Measurements from ENCODE around the gene TCHH. TPM values are rescaled to one million over a fixed set of nuclear protein-coding genes. Genes with fewer than 3 reads are reported as not detected.
"Not testable (repeated sequence)": the region's sequence is repeated elsewhere in the genome, so short reads cannot be mapped to it uniquely, and the experiment has no call there.

The TCHH gene
- polyA plus RNA-seq, 1 experiment, result not detected

GRCh38 chr1:152089014-152089674 lies 26.1 kb downstream of the TCHH start, which contains the start of gene TCHHL1:
Gene TCHHL1, minus strand, starts transcription at chr1:152089064. Its CDS starts 921 bp downstream, at chr1:152088143.
- Histone ChIP-seq H3K27me3 (ENCODE audit: control insufficient read depth, insufficient read depth, low read length) (no peaks in the 10 kb centered on the region; the same call in 1 of the 2 replicates), H3K4me3 (ENCODE audit: low read depth, low read length) (no peak within 1 kb of the TSS), H3K36me3 (ENCODE audit: control insufficient read depth, insufficient read depth, low read length) (no peaks in the 10 kb centered on the region)
- DNase-seq (ENCODE audit: low read depth), result no peak
- POLR2A ChIA-PET, result no interaction called here
- TF ChIP-seq CTCF (IDR thresholded peaks at IDR 0.05; ENCODE audit: insufficient read depth, low read depth, low read length), result no peak
- CTCF ChIA-PET, result no interaction called here

GRCh38 chr1:152086760-152087159 lies 28.5 kb downstream of the TCHH start:
- CTCF ChIA-PET, result interaction anchor here (0.9 to 1.3 kb wide), 2 partner anchors 15 to 34 kb away, joined by 3 read pairs; no protein-coding TSS in a partner anchor
- Histone ChIP-seq H3K36me3 (ENCODE audit: control insufficient read depth, insufficient read depth, low read length) (no peaks in the 10 kb centered on the region), H3K27me3 (ENCODE audit: control insufficient read depth, insufficient read depth, low read length) (no peaks in the 10 kb centered on the region; the same call in 1 of the 2 replicates), H3K4me3 (ENCODE audit: low read depth, low read length) (no peak overlapping the region)
- POLR2A ChIA-PET, result no interaction called here
- DNase-seq (ENCODE audit: low read depth), result no peak
- TF ChIP-seq CTCF (IDR thresholded peaks at IDR 0.05; ENCODE audit: insufficient read depth, low read depth, low read length), result no peak

GRCh38 chr1:152084853-152085252 lies 30.4 kb downstream of the TCHH start:
- no peak for TF ChIP-seq CTCF (IDR thresholded peaks at IDR 0.05; ENCODE audit: insufficient read depth, low read depth, low read length)
- Histone ChIP-seq H3K27me3 (ENCODE audit: control insufficient read depth, insufficient read depth, low read length) (no peaks in the 10 kb centered on the region; the same call in 1 of the 2 replicates), H3K4me3 (ENCODE audit: low read depth, low read length) (no peak overlapping the region), H3K36me3 (ENCODE audit: control insufficient read depth, insufficient read depth, low read length) (no peaks in the 10 kb centered on the region)
- CTCF ChIA-PET, result no interaction called here
- POLR2A ChIA-PET, result no interaction called here
- no peak for DNase-seq (ENCODE audit: low read depth)

- DNase-seq (ENCODE audit: low read depth); H3K4me3 ChIP-seq (ENCODE audit: low read depth, low read length); POLR2A ChIA-PET; H3K36me3 ChIP-seq (ENCODE audit: control insufficient read depth, insufficient read depth, low read length); CTCF ChIA-PET; H3K27me3 ChIP-seq (ENCODE audit: control insufficient read depth, insufficient read depth, low read length): not testable (repeated sequence)
Observed at GRCh38 chr1:152081026-152081425, 34.2 kb downstream of the TCHH start.

- DNase-seq (ENCODE audit: low read depth); H3K4me3 ChIP-seq (ENCODE audit: low read depth, low read length); POLR2A ChIA-PET; H3K27me3 ChIP-seq (ENCODE audit: control insufficient read depth, insufficient read depth, low read length); H3K36me3 ChIP-seq (ENCODE audit: control insufficient read depth, insufficient read depth, low read length): not testable (repeated sequence)
- CTCF ChIA-PET, result interaction anchor here (1.2 kb wide), 1 partner anchor 105 kb away, joined by 3 read pairs; no protein-coding TSS in a partner anchor
Observed at GRCh38 chr1:152080494-152080893, 34.8 kb downstream of the TCHH start.

GRCh38 chr1:152078831-152079441 lies 36.3 kb downstream of the TCHH start:
- DNase-seq (ENCODE audit: low read depth), result no peak
- Histone ChIP-seq H3K27me3 (ENCODE audit: control insufficient read depth, insufficient read depth, low read length) (no peaks in the 10 kb centered on the region), H3K4me3 (ENCODE audit: low read depth, low read length) (no peak overlapping the region), H3K36me3 (ENCODE audit: control insufficient read depth, insufficient read depth, low read length) (no peaks in the 10 kb centered on the region)
- no peak for TF ChIP-seq CTCF (IDR thresholded peaks at IDR 0.05; ENCODE audit: insufficient read depth, low read depth, low read length)
- ChIA-PET POLR2A (no interaction called here), CTCF (no interaction called here)
